K562 (cell line): Measurements from ENCODE around the gene SFXN5. TPM values are rescaled to one million over a fixed set of nuclear protein-coding genes. Genes with fewer than 3 reads are reported as not detected.

Experiments
- ATAC-seq: fragments of 200-7000 bp; cut with Tn5 transposase; 3 replicates; pipeline ENCODE4 v1.9.1; 2020; ENCODE audit warnings: moderate library complexity
- BruUV-seq: library from RNA; stranded (reverse); fragments of 400-500 nt; replicated peaks from 2 replicates; lab custom pipeline; 2021; lab: Mats Ljungman, UMichigan
- CTCF ChIA-PET: fragments of 300-600 bp; formaldehyde crosslinking; extraction: SDS; loops from one replicate; lab custom pipeline; 2021; ENCODE audit warnings: low intra/inter-chr PET ratio; lab: Yijun Ruan, JAX
- POLR2A ChIA-PET: fragments of 300-600, 350-650 bp; sonication (Branson Sonifier 250); formaldehyde crosslinking; extraction: SDS; loops from one replicate; lab custom pipeline; 2021; ENCODE audit warnings: antibody characterized with exemption, inconsistent platforms; lab: Yijun Ruan, JAX
- DNase-seq, 4 experiments: peaks; one replicate each; pipeline versions ENCODE4 v3.0.0 to v3.0.0-alpha.2; 2011 to 2018; ENCODE audit warnings: low spot score in 3 of 4, mixed read lengths in 3 of 4; ENCODE audit errors: extremely low read depth in 1 of 4
- FAIRE-seq: peaks from 2 replicates; lab custom pipeline; 2011; peaks lifted over from hg19 to GRCh38; lab: Jason Lieb, UNC
- H2AFZ ChIP-seq: 2 replicates; pipeline ENCODE4 v1.6.0; 2011; ENCODE audit warnings: low read depth, low read length, control low read depth, inconsistent platforms
- H3K27ac ChIP-seq: fragments of 200-600 bp; 3 replicates; pipeline ENCODE4 v1.8.0; 2011; ENCODE audit warnings: low read depth, mild to moderate bottlenecking, control low read depth, inconsistent platforms, low read length, moderate library complexity, mixed read lengths; ENCODE audit errors: extremely low read depth
- H3K27me3 ChIP-seq, 2 experiments: fragments of 300-600 bp in 1 of 2; 2 replicates in 1 of 2; 3 replicates in 1 of 2; pipeline versions ENCODE4 v1.6.0 to v1.8.0; 2011; ENCODE audit warnings: inconsistent platforms in 2 of 2, low read length in 2 of 2, mild to moderate bottlenecking in 1 of 2, mixed read lengths in 1 of 2, moderate library complexity in 1 of 2; ENCODE audit not compliant: control insufficient read depth in 2 of 2, insufficient read depth in 2 of 2
- H3K36me3 ChIP-seq: fragments of 300-600 bp; 3 replicates; pipeline ENCODE4 v1.8.0; 2011; ENCODE audit warnings: mild to moderate bottlenecking, low read length, inconsistent platforms; ENCODE audit not compliant: control insufficient read depth, insufficient read depth
- H3K4me1 ChIP-seq, 2 experiments: fragments of 200-600 bp in 1 of 2; replicated peaks in 1 of 2; 2 replicates in 1 of 2; 3 replicates in 1 of 2; pipeline versions ENCODE4 v1.5.1 to v1.8.0; 2011; ENCODE audit warnings: inconsistent platforms in 2 of 2, low read length in 2 of 2, mild to moderate bottlenecking in 1 of 2, mixed read lengths in 1 of 2, moderate library complexity in 1 of 2; ENCODE audit not compliant: control insufficient read depth in 2 of 2, insufficient read depth in 2 of 2
- H3K4me2 ChIP-seq: 2 replicates; pipeline ENCODE4 v1.6.1; 2011; ENCODE audit warnings: low read length, control low read depth, inconsistent platforms, mixed read lengths; ENCODE audit not compliant: insufficient read depth
- H3K4me3 ChIP-seq: fragments of 200-600 bp; sonication (generic), shearing (Covaris generic); 2 replicates; pipeline ENCODE4 v1.5.1; 2016; ENCODE audit warnings: control low read depth, inconsistent platforms
- H3K79me2 ChIP-seq: fragments of 200-600 bp; 3 replicates; pipeline ENCODE4 v1.8.0; 2011; ENCODE audit warnings: low read length, inconsistent platforms; ENCODE audit not compliant: control insufficient read depth, insufficient read depth
- H3K9ac ChIP-seq, 2 experiments: 2 replicates each; pipeline versions ENCODE4 v1.6.0 to v1.6.1; 2011; ENCODE audit warnings: low read depth in 2 of 2, low read length in 2 of 2, control low read depth in 1 of 2, inconsistent platforms in 1 of 2, mild to moderate bottlenecking in 1 of 2, mixed read lengths in 1 of 2; ENCODE audit not compliant: insufficient read depth in 1 of 2
- H3K9me1 ChIP-seq: one replicate; pipeline ENCODE4 v1.6.0; 2011; ENCODE audit warnings: inconsistent platforms, mild to moderate bottlenecking, low read length, moderate library complexity; ENCODE audit not compliant: control insufficient read depth, insufficient read depth
- H3K9me3 ChIP-seq: replicated peaks from 2 replicates; pipeline ENCODE4 v1.5.1; 2011; ENCODE audit warnings: low read depth, low read length, inconsistent platforms; ENCODE audit not compliant: control insufficient read depth, insufficient read depth
- H4K20me1 ChIP-seq: replicated peaks from 2 replicates; pipeline ENCODE4 v1.6.1; 2011; ENCODE audit warnings: low read length, inconsistent platforms, mixed read lengths; ENCODE audit not compliant: control insufficient read depth, insufficient read depth
- MCM7 ChIP-seq, 2 experiments: fragments of 450-650 bp; IDR thresholded peaks; 2 replicates each; pipeline ENCODE4 v1.6.1; 2016 to 2018
- NFE2L1 ChIP-seq: fragments of 450-650 bp; IDR thresholded peaks from 2 replicates; pipeline ENCODE4 v1.6.1; 2016; ENCODE audit warnings: missing genetic modification characterization, low read depth, mild to moderate bottlenecking, missing compliant biosample characterization, moderate library complexity, borderline replicate concordance
- NFXL1 ChIP-seq: fragments of 450-650 bp; formaldehyde crosslinking; IDR thresholded peaks from 2 replicates; pipeline ENCODE4 v1.4.0; 2021; ENCODE audit warnings: mild to moderate bottlenecking
- ZNF174 ChIP-seq: fragments of 250-450 bp; sonication (Bioruptor Pico); IDR thresholded peaks from 2 replicates; pipeline ENCODE4 v1.4.0; 2020; ENCODE audit warnings: mild to moderate bottlenecking
- WGBS: fragments of 100-300 bp; shearing (Covaris generic); methylation state at CpG from one replicate; pipeline ENCODE4 v1.1.6; 2016; ENCODE audit warnings: low coverage, mixed read lengths; ENCODE audit not compliant: insufficient coverage; ENCODE audit errors: missing lambda C conversion rate; 5-methylcytosine and 5-hydroxymethylcytosine counted together
- in situ Hi-C: fragments of 300-500 bp; cut with MboI; formaldehyde crosslinking; loops from 4 replicates; pipeline ENCODE4 v1.15.0; 2018; ENCODE audit warnings: inconsistent platforms, mixed read lengths
- intact Hi-C: fragments of 100-400 bp; cut with micrococcal nuclease; formaldehyde crosslinking; loops from 2 replicates; pipeline ENCODE4 v1.14.2; 2022
- polyA plus RNA-seq, 8 experiments: library from polyadenylated mRNA; depleted of rRNA in 4 of 8; stranded (reverse) in 5 of 8; unstranded in 3 of 8; fragments of >200 nt; fragmentation: Nextera tagmentation in 2 of 8; fragmentation: Illumina TruSeq in 1 of 8; extraction: Ambion mirVana in 2 of 8; extraction: Trizol in 1 of 8; gene quantifications; 2 replicates each; pipeline versions ENCODE4 v1.2.1 to v1.2.3, GENCODE V29; 2011 to 2014; ENCODE audit warnings: inconsistent platforms in 1 of 8, missing spikeins in 1 of 8
- total RNA-seq, 7 experiments: library from RNA; depleted of rRNA in 6 of 7; stranded (reverse); fragments of >200 nt in 6 of 7; fragmentation: Illumina TruSeq in 2 of 7; extraction: Trizol in 2 of 7; gene quantifications; 2 replicates each; pipeline versions ENCODE4 v1.2.1 to v1.2.3, GENCODE V29; 2011 to 2021; ENCODE audit warnings: low replicate concordance in 1 of 7
- TF ChIP-seq, protein P1 (sequence below): sonication (generic); formaldehyde crosslinking; IDR thresholded peaks from 2 replicates; pipeline ENCODE4 v1.8.0; 2022; ENCODE audit warnings: mild to moderate bottlenecking, low read depth, missing genetic modification reagents
- TF ChIP-seq, protein P2 (sequence below): fragments of 450-650 bp; IDR thresholded peaks from 2 replicates; pipeline ENCODE4 v1.7.0; 2016; ENCODE audit warnings: borderline replicate concordance

SFXN5 gene
- total and polyA plus RNA-seq, 9 of the 15 experiments (the other 6 are each of a cell fraction or from before 2014, with no cell fraction given) = 8.3 to 22.6 (median 16.0) TPM

DNA sequence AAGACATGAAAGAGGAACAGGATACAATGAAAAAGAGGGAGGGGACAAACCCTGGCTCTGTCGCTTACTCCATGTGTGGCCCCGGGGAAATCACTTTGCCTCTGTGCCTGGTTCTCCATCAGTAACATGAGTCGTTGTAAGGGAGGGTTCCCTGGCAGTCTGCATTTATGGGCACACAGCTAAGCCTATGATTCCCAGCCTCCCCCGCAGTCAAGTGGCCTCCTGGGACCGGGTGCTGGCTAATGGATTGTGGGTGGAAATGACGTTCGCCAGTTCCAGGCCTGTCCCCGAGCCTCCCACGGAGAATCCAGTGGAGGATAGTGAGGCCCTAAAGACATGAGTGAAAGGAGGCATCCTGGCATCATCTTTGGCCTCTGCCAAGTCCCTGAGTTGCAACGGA is 42.7 kb downstream of the SFXN5 start:
- TF ChIP-seq ZNF174 (CRISPR knock-in tag) (no peak), NFXL1 (CRISPR knock-in tag) (no peak), MCM7 (IDR thresholded peaks at IDR 0.05) (no peak), NFE2L1 (tag) (no peak)
- TF ChIP-seq, protein P1, sequence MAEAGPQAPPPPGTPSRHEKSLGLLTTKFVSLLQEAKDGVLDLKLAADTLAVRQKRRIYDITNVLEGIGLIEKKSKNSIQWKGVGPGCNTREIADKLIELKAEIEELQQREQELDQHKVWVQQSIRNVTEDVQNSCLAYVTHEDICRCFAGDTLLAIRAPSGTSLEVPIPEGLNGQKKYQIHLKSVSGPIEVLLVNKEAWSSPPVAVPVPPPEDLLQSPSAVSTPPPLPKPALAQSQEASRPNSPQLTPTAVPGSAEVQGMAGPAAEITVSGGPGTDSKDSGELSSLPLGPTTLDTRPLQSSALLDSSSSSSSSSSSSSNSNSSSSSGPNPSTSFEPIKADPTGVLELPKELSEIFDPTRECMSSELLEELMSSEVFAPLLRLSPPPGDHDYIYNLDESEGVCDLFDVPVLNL (CRISPR knock-in tag) = no peak
- TF ChIP-seq, protein P2, sequence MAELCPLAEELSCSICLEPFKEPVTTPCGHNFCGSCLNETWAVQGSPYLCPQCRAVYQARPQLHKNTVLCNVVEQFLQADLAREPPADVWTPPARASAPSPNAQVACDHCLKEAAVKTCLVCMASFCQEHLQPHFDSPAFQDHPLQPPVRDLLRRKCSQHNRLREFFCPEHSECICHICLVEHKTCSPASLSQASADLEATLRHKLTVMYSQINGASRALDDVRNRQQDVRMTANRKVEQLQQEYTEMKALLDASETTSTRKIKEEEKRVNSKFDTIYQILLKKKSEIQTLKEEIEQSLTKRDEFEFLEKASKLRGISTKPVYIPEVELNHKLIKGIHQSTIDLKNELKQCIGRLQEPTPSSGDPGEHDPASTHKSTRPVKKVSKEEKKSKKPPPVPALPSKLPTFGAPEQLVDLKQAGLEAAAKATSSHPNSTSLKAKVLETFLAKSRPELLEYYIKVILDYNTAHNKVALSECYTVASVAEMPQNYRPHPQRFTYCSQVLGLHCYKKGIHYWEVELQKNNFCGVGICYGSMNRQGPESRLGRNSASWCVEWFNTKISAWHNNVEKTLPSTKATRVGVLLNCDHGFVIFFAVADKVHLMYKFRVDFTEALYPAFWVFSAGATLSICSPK = no peak

More for the DNA sequence above, 42.7 kb downstream of the SFXN5 start:
- Histone ChIP-seq H3K27ac (no peak overlapping the region), H3K9me3 (no peaks in the 10 kb centered on the region), H4K20me1 (no peaks in the 10 kb centered on the region; the same call in 1 of the 2 replicates), H3K9ac (no peak overlapping the region), H3K27me3 (no peaks in the 10 kb centered on the region), H3K36me3 (peaks cover 5% of the 10 kb centered on the region; the same call in 2 of the 3 replicates), H3K4me2 (no peak overlapping the region), H2AFZ (no peak overlapping the region), H3K4me3 (no peak overlapping the region), H3K79me2 (no peaks in the 10 kb centered on the region), H3K9me1 (no peaks in the 10 kb centered on the region), H3K4me1 (no peaks in the 10 kb centered on the region)
- POLR2A ChIA-PET = no interaction called here
- CTCF ChIA-PET = no interaction called here
- in situ Hi-C loops = no loop called here
- no TSS peak for BruUV-seq
- ATAC-seq (no peak), FAIRE-seq (no peak), DNase-seq (no peak)
- intact Hi-C loops = no loop called here
- WGBS = 71% methylated on average over 10 of the region's 10 CpGs
